ENCODE measurements around the gene SPTBN5. TPM values are rescaled to one million over a fixed set of nuclear protein-coding genes. Genes with fewer than 3 reads are reported as not detected.

SPTBN5 gene
- total RNA-seq, 1 donor from 2014 or later, result 1.9 TPM

- TF ChIP-seq CTCF (IDR thresholded peaks at IDR 0.05), result no peak
- Histone ChIP-seq H3K9me3 (no peaks in the 10 kb centered on the region), H3K27me3 (no peaks in the 10 kb centered on the region), H3K27ac (no peak overlapping the region), H3K4me3 (no peak overlapping the region), H3K4me1 (no peaks in the 10 kb centered on the region), H3K36me3 (no peaks in the 10 kb centered on the region)
- ATAC-seq (no peak), DNase-seq (no peak)
- intact Hi-C loops (cut with DNase I), result no loop called here
These were observed 37.1 kb downstream of the SPTBN5 start for GRCh38 chr15:41856716-41857115.

- Histone ChIP-seq H3K27me3 (no peaks in the 10 kb centered on the region), H3K9me3 (no peaks in the 10 kb centered on the region), H3K4me1 (no peaks in the 10 kb centered on the region), H3K4me3 (no peak overlapping the region), H3K27ac (no peak overlapping the region), H3K36me3 (no peaks in the 10 kb centered on the region)
- TF ChIP-seq CTCF (IDR thresholded peaks at IDR 0.05), result no peak
- ATAC-seq (no peak), DNase-seq (no peak)
- intact Hi-C loops (cut with DNase I), result no loop called here
These were observed 37.6 kb downstream of the SPTBN5 start for GRCh38 chr15:41856262-41856661.

- Histone ChIP-seq H3K4me3 (no peak overlapping the region), H3K27ac (no peak overlapping the region), H3K27me3 (no peaks in the 10 kb centered on the region), H3K9me3 (no peaks in the 10 kb centered on the region), H3K36me3 (no peaks in the 10 kb centered on the region), H3K4me1 (no peaks in the 10 kb centered on the region)
- intact Hi-C loops (cut with DNase I), result no loop called here
- DNase-seq (no peak), ATAC-seq (no peak)
- TF ChIP-seq CTCF (IDR thresholded peaks at IDR 0.05), result no peak
These were observed 38.4 kb downstream of the SPTBN5 start for GRCh38 chr15:41855261-41855961.

GRCh38 chr15:41854443-41854842 is 39.4 kb downstream of the SPTBN5 start:
- Histone ChIP-seq H3K4me3 (no peak overlapping the region), H3K27ac (no peak overlapping the region), H3K36me3 (no peaks in the 10 kb centered on the region), H3K9me3 (no peaks in the 10 kb centered on the region), H3K27me3 (no peaks in the 10 kb centered on the region), H3K4me1 (no peaks in the 10 kb centered on the region)
- ATAC-seq (no peak), DNase-seq (no peak)
- intact Hi-C loops (cut with DNase I), result no loop called here
- no peak for TF ChIP-seq CTCF (IDR thresholded peaks at IDR 0.05)

GRCh38 chr15:41853831-41854230 is 40.0 kb downstream of the SPTBN5 start:
- Histone ChIP-seq H3K27me3 (no peaks in the 10 kb centered on the region), H3K4me1 (no peaks in the 10 kb centered on the region), H3K36me3 (no peaks in the 10 kb centered on the region), H3K4me3 (no peak overlapping the region), H3K27ac (no peak overlapping the region), H3K9me3 (no peaks in the 10 kb centered on the region)
- DNase-seq, result no peak
- no peak for ATAC-seq
- intact Hi-C loops (cut with DNase I), result no loop called here
- TF ChIP-seq CTCF (IDR thresholded peaks at IDR 0.05), result no peak
